NCI-H1105 treated with DMSO at 0.1 percent for 48 hours (cell line): Measurements from ENCODE around the gene NTSR1.

ENCODE experiments used
- DNase-seq: peaks from one replicate; lab custom pipeline; 2025; lab: John Stamatoyannopoulos, UW

NTSR1 gene

DNA sequence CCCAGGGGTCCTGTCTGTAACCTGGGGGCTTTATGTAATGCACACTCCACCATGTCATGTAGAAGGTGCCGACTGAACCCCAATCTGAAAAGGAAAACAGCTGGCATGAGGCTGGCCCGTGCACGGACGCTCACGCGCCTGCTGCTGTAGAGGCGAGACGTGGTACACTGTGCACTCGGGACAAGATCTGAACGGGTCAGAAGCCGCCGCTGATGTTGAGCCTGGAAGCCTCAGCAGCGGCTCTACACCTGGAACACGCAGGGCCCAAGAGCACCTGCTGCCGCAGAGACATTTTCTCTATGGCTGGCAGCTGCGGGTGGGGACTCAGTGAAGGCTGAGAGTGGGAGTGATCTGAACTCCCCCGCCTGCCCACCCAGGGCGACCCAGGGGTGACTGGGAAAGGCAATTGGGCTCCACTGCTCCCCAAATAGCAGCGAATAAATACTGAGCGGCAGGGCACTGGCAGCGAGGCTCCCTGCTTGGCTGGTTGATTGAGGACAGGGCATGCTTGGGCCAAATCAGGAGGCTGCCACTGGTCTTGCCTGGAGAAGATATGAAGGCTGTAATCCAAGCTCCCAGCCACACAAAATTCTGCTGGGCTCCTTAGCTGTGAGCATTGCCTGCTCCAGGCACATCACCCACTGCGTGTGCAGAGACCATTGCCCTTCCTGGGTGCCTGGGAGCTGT lies 93.5 kb downstream of the NTSR1 start:
- no peak for DNase-seq

DNA sequence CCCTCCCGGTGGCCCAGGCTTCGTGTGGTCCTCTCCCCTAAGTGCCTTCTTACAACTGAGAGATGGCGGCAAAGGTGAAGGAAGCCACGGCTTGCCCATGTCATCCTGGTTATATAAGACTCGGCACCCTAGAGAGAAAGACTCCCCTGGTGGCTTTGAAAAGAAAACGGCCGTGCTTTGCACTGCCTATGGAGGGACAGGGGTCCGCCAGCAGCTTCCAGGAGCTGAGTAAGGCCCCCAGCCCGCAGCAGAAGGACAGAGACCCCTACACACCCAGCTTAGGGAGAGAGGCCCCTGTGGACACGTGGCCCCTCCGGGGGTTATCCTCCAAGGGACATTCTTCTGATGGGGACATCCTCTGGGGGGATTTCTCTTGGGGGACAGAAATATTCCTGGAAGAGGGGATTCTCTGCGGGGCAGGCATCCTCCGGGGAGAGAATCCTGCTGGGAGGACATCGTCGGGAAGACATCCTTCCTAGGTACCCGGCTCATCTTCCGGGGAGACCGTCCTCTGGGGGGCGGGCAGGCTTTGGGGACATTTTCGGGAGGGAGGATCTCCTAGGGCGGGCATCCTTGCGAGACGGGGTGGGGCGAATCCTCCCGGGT lies 95.5 kb downstream of the NTSR1 start:
- no peak for DNase-seq

DNA sequence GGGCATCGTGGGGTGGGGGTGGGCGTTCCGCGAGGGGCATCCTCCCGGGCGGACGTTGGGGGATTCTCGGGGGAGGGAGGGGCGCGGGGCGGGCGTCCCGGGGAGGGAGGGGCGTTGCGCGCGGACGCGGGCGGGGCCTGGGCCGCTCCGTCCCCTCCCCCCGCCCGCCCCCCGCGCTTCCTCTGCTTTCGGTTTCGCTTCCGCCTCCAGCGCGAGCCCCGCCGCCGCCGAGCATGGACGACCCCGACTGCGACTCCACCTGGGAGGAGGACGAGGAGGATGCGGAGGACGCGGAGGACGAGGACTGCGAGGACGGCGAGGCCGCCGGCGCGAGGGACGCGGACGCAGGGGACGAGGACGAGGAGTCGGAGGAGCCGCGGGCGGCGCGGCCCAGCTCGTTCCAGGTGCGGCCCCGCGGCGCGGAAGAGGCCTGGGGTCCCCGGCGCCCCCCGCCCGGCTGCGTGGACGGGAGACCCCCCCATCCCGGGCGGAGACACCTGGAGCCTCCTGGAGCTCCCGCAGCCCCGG lies 96.1 kb downstream of the NTSR1 start, which contains the start of gene OGFR:
OGFR (plus strand) TSS at position 209 of the 528 bp plus-strand sequence; CDS start at position 234, 25 bp downstream.
- peak; percentile 35 for DNase-seq

DNA sequence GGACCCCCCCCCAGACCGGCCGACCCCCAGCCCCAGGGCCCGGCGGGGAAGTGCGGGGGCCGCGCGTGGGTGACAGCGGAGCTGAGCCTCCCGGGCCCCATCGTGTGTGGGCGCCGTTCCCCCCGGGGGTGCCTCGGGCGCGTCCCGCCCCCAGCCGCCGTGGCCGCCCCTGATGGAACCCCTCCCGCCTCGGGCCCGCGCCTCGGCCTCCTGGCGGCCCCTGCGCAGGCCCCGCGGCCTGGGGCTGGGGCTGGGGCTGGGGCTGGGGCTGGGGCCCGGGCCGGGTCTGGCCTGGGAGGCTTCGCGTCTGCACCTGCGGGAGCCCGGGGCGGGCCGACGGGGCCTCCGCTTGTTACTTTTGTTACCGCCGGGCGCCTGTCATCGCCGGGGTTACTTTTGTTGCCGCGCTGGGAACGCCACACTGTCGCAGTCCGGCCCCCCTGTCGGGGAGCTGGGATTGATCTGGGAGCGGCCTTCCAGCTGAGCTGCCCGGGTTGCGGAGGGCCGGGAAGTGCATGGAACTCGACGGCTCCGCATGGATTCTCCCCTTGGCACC lies 96.6 kb downstream of the NTSR1 start:
- no peak for DNase-seq

DNA sequence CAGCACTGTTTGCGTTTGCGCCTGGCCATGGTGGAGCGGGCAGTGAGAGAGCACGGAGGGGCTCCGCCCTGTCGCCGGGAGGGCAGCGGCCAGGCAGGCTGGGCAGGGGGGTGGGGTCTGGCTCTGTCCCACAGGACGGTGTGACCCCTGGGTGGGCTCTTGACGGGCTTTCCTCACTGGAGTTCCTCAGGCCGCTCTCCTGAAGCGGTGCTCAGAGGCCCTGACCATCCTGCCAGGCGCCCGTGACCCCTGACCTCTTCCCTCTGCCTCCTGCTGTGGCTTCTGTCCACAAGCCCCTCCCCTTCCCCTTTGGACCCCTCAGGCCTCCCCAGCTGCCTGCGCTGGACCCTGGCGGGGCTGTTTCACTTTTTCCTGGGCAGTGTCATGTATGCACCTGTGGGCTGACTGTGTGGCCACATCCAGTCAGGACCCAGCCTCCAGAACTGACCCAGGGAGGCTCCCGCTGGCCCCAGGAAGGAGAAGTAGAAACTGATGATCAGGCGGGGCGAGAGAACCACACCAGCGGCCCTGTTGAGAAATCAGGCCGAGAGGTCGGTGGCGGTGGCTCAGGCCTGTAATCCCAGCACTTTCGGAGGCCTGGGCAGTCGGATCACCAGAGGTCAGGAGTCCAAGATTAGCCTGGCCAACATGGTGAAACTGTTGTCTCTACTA lies 97.2 kb downstream of the NTSR1 start:
- no peak for DNase-seq

DNA sequence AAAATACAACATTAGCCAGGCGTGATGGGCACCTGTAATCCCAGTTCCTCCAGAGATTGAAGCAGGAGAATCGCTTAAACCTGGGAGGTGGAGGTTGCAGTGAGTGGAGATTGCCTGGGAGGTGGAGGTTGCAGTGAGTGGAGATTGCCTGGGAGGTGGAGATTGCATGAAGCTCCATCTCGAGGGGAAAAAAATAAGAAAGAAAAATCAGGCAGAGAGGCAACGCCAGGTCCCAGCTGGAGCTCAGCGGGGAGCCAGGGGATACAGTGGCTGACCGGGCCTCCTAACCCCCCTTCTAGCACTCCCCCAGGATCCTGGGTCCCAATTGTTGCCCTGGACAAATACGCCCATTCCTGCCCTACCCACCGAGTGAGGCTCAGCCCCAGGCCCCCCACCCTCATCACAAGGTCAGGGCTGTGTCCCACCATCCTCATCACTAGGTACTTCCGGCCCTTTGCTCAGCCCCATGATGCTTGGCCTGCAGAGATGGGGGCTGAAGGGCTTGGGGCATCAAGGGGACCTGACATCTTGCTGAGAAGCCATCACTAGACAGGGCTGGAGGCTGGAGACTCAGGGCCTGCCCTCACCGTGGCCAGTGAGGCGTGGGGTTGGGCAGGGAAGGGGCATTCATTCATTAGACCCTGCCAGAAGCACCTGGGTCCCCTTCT lies 97.9 kb downstream of the NTSR1 start:
- no peak for DNase-seq

DNA sequence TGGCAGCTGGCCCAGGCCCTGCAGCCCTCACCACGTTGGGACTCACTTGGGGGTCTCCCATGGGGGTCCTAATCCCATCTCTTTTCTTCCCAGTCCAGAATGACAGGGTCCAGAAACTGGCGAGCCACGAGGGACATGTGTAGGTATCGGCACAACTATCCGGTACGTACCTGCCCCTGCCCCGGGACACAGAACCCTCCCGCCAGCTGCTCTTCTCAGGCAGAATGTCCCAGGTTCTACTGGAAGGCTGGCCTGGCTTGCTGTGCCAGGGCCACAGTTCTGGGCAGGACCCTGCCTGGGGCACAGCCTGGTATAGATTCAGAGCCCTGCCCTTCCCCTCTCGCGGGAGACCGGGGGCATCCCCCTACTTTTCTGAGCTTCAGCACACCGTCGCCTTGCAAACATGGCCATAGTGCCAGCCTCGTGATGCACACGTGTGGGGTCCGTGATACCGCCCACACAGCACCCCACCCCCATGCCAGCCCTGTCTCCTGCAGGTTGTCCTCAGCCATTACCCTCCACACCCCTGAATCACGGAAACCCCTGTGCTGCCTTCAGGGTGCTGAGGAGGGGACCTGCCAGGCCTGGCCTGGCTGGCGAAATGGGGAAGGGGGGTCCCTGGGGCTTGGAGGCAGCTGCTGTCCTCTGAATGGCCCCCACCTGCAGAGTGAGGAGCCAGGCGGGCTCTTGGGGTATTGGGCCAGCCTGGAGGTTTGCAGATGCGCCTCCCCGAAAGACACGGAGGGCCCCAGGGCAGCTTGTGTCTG lies 99.0 kb downstream of the NTSR1 start:
- no peak for DNase-seq

DNA sequence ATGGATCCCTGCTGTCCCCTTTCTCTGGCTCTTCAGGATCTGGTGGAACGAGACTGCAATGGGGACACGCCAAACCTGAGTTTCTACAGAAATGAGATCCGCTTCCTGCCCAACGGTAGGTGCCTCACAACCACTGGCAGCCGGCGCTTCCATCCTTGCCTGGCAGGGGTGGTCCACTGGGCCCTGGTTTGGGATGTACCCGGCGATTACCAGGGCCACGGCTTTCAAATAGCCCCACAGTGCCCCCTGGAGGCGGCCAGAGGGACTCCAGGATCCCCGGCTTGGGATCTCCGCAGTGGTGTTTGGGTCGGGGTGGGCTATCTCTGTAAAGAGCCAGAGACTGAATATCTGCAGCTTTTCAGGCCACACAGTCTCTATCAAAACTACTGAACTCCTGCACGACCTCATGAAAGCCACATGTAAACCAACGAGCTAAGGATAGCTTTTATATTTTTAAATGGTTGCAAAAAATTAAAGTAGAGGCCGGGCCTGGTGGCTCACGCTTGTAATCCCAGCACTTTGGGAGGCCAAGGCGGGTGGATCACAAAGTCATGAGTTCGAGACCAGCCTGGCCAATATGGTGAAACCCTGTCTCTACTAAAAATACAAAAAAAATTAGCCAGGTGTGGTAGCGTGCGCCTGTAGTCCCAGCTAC lies 99.7 kb downstream of the NTSR1 start:
- peak; percentile 31 for DNase-seq

DNA sequence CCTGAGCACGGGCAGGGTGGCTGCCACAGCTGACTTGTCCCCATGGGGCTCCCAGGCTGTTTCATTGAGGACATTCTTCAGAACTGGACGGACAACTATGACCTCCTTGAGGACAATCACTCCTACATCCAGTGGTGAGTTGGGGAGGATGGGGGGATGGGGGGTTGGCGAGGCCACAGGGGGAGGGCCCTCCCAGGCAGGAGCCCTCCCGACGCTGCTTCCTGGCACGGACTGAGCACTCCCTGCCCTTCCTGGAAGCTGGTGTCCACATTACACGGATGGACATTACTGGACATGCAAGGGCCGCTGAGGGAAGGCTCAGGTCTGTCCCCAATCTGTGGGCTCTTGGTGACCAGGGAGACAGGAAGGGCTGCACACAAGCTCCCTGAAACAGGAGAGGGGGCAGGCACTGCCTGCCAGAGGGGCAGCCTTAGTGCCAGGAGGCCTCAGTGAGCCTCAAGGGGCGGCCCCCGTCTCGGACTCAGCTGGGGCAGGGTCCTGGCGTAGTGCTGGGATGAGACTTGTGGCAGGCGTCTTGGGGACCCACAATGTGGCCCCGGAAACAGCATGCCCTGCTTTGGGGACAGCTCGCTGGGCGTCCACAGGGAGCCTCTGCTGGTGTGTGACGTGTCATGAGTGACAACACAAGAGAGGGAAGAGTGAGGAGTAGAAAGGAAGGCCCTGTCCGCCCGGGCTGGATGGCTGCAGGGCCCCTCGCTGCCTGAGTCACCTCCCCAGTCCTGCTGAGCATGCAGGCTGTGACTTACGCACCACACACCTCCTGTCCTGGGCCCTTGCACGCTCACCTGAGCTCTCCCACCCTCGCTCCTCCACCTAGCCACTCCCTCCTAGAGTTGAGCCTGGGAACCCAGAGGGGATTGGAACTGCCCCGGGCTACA lies 101.1 kb downstream of the NTSR1 start:
- DNase-seq: no peak

DNA sequence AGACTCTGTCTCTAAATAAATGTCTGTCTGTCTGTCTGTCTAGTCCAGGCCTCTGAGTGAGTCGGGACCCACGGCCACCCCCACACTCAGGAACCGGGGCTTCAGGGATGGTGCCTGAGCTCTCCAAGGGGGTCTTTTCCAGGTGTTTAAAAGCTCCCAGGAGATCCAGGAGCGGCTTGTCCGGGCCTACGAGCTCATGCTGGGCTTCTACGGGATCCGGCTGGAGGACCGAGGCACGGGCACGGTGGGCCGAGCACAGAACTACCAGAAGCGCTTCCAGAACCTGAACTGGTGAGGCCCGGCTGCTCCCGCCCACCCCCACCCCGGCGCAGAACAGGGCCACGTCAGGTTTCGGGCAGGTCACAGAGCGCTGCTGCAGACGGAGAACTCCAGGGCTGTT lies 102.7 kb downstream of the NTSR1 start:
- DNase-seq: no peak

DNA sequence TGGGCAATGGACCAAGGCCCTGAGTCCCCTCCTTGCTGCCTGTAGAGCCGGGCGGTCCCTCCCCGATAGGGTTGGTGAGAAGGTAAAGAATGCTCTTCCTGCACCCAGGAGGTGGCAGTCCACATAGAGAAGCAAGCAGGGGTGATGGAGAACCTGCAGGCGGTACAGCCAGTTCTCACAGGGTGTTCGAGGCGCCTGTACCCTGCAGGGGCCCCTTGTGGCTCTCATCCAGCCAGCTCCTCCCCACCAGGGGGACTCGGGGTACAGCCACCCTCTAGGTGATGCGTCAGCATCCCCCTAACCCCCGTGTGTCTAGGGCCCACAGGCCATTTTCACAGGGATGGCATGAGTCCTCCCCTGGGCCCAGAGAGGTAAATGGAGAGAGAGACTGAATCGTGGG lies 103.1 kb downstream of the NTSR1 start:
- no peak for DNase-seq
